H54 (cell line): ENCODE results near the gene ENHO.
"Not testable (repeated sequence)": the region's sequence is repeated elsewhere in the genome, so short reads cannot be mapped to it uniquely, and the experiment has no call there.

Experiments used
- DNase-seq: peaks from one replicate; pipeline ENCODE4 v3.0.0; 2011; ENCODE audit warnings: low spot score, mixed read lengths; ENCODE audit not compliant: insufficient read length
- FAIRE-seq: peaks from 3 replicates; lab custom pipeline; 2011; peaks lifted over from hg19 to GRCh38; lab: Jason Lieb, UNC
- POLR2A ChIP-seq: IDR thresholded peaks from 2 replicates; pipeline ENCODE4 v1.6.1; 2011; ENCODE audit warnings: low read depth, mild to moderate bottlenecking, low read length

The ENHO gene

GRCh38 chr9:34550681-34551270 is 28.0 kb upstream of the ENHO start:
- FAIRE-seq (no peak), DNase-seq (no peak)
- TF ChIP-seq POLR2A, result no peak

DNA sequence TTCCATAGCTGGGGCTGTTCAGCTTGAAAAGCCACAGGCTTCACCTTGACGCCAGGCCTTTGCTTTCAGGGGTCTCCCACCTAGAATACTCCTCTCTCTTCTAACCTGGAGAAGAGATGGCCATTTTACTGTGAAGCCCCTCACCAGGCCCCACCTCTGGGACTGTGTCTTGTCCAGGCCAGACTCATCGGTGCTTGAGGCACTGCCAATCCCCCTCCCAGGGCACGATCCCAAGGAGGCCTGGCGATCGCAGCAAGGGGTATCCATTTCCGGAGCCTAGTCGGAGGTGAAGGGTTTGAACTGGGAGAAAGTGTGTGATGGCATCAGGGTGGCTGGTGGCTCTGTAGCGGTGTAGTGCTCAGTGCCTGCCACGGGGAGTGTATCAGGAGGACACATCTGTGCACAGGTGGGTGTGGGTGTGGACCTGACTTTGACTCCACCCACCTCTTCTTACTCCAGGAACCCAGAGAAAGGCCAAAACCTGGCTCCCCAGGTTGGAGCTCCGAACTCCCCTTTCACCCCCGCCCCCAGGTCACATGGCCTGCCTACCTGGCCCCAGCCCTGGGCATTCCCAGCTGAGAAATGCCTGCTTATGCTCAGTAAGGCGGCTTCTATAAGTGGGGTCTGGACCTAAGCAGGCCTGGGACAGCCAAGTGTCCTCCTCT is 27.4 kb upstream of the ENHO start:
- DNase-seq (no peak), FAIRE-seq (no peak)
- TF ChIP-seq POLR2A, result no peak

DNA sequence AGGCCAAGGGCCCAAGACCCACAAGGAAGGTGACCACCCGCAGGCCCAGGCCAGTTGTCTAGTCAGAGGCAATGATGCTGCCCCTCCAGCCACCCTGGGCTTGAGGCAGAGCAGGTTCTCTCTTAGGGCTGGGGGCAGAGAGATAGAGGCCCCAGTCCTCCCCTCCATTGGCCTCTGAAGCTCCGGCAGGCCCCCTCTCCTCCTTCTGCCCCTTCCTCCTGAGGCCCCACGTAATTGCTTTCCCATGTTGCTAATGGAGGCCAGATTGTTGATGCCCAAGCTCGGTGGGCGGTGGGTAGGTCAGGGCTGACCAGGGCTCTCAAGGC is 26.6 kb upstream of the ENHO start:
- FAIRE-seq, result no peak
- no peak for DNase-seq
- TF ChIP-seq POLR2A, result no peak

- FAIRE-seq (no peak), DNase-seq (peak; percentile 53)
- no peak for TF ChIP-seq POLR2A
These were observed 25.3 kb upstream of the ENHO start for GRCh38 chr9:34547960-34548611.

GRCh38 chr9:34546834-34547827 is 24.3 kb upstream of the ENHO start:
- no peak for TF ChIP-seq POLR2A
- FAIRE-seq (no peak), DNase-seq (peak; percentile 57)

- no peak for TF ChIP-seq POLR2A
- FAIRE-seq (no peak), DNase-seq (no peak)
These were observed 23.5 kb upstream of the ENHO start for GRCh38 chr9:34546102-34546833.

DNA sequence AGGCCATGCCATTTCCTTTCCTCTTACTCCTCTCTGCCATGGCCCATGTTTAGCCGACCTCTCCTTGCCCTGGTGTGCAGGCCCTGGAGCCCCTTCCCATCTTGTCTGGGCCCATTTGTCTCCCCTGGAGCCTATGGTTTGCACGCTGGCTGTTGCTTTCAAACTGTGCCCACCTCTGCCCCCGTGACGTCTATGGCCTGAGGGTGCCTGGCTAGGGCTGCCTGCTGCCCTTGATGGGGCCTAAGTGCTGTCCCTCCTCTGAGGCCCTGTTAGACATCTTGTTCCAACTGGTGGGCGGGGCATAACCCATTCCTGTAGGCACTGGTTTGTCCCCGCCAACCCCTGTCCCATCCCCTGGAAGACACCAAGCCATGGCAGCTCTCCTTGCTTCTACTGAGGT is 22.7 kb upstream of the ENHO start:
- no peak for TF ChIP-seq POLR2A
- DNase-seq (no peak), FAIRE-seq (no peak)

DNA sequence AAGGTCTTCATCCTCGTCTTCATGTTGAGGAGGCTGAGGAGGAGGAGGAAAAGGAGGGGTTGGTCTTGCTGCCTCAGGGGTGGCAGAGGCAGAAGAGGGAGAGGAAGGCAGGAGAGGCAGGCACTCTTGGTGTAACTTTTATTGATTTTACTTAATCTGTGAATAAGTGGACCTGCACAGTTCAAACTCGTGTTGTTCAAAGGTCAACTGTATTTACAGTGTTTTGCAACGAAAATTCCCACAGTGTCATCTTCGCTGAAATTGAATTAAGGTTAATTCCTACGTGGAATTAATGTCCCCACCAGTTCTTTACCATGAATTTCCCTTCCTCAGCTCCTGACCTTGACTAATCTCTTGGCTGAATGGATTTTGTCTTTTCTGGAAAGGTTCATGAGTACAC is 21.2 kb upstream of the ENHO start:
- FAIRE-seq, result no peak

GRCh38 chr9:34541540-34541939 is 18.8 kb upstream of the ENHO start:
- DNase-seq (no peak), FAIRE-seq (no peak)

More for the DNA sequence above, 21.2 kb upstream of the ENHO start:
- no peak for TF ChIP-seq POLR2A
- DNase-seq, result no peak

GRCh38 chr9:34540827-34541226 is 18.0 kb upstream of the ENHO start:
- FAIRE-seq, result peak; percentile 50
- DNase-seq, result peak; percentile 42
- no peak for TF ChIP-seq POLR2A

More at GRCh38 chr9:34541540-34541939, 18.8 kb upstream of the ENHO start:
- TF ChIP-seq POLR2A, result no peak

GRCh38 chr9:34536685-34537084 is 13.9 kb upstream of the ENHO start:
- DNase-seq (no peak), FAIRE-seq (no peak)
- TF ChIP-seq POLR2A, result no peak

DNA sequence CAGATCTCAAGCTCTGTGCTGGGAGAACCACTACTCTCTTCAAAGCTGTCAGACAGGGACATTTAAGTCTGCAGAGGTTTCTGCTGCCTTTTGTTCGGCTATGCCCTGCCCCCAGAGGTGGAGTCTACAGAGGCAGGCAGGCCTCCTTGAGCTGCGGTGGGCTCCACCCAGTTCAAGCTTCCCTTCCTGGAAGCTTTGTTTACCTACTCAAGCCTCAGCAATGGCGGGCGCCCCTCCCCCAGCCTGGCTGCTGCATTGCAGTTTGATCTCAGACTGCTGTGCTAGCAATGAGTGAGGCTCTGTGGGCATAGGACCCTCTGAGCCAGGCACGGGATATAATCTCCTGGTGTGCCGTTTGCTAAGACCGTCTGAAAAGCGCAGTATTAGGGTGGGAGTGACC is 9.3 kb upstream of the ENHO start:
- not testable (repeated sequence) for FAIRE-seq, DNase-seq

GRCh38 chr9:34526026-34526425 is 3.2 kb upstream of the ENHO start:
- DNase-seq (no peak), FAIRE-seq (no peak)
- TF ChIP-seq POLR2A, result no peak

DNA sequence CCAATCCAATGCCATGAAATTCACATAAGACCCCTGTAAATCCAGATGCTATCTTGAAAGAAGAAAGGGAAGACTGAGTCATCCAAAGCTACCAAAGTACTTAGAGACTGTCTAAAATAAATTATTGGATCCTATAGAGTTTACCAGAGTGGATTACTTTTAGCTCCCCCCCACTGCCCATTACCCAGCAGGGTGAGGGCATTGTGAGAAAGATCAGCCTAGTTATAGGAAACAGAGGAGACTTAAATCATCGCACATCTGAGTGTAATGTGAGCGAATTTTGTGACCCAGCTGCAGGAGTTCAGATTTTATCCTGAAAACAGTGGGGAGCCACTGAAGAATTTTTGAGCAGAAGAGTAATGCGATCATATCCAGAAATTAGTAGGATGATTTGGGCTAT is 1.6 kb upstream of the ENHO start:
- no peak for TF ChIP-seq POLR2A
- DNase-seq (no peak), FAIRE-seq (no peak)
